Omental fat pad (tissue), 4 donors: ENCODE measurements around the gene PLET1. TPM values are rescaled to one million over a fixed set of nuclear protein-coding genes. Genes with fewer than 3 reads are reported as not detected.

ENCODE experiments used
- ATAC-seq: fragments of 150-250 bp; one replicate; pipeline ENCODE4 v1.9.1; 2016; ENCODE audit warnings: mild to moderate bottlenecking, moderate library complexity; ENCODE audit not compliant: low FRiP score
- DNase-seq: peaks from one replicate; pipeline ENCODE4 v3.0.0-alpha.2; 2019; ENCODE audit warnings: low spot score
- CTCF ChIP-seq, 3 donors: fragments of 450-650 bp; IDR thresholded peaks; one replicate each; pipeline ENCODE4 v1.5.1; 2016 to 2017; ENCODE audit warnings: antibody characterized with exemption in 3 of 3, mild to moderate bottlenecking in 3 of 3, moderate library complexity in 2 of 3
- total RNA-seq, 4 donors: library from RNA; depleted of rRNA; stranded (reverse); fragments of >200 nt; gene quantifications; one replicate each; pipeline ENCODE4 v1.1.0, GENCODE V29; 2016

The PLET1 gene, protein sequence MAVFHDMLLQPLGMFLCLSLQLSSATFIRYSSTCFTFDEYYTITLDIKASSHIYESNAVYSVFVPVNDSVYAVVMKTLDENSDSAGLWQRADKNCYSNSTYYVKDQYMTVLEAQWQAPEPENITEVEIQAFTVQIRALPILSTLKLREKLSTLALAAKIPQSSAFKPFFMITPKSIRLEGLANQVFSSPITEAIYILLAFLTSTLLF
- not detected for total RNA-seq

DNA sequence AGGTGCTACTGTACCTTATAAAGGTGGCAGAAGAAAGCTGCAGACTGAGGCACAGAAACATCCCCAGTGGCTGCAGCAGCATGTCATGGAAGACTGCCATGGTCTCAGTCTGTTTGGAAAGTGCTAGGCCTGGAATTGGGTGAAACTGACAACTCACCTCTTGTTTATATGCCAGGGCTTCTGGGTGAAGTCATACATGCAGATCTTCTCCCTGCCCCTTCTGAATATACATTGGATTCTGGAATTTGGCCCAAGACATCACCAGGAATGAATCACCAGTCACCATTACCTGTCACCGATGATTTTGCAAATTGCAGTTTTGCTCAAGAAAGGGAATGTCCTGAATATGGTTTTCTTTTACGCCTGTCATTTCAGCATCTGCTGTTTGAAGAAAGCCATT lies at the start of gene PLET1:
Gene PLET1, minus strand, starts transcription at position 371 of the 400 bp plus-strand sequence. Its CDS starts 271 bp downstream, at position 100.
- DNase-seq (no peak), ATAC-seq (no peak)
- TF ChIP-seq CTCF (IDR thresholded peaks at IDR 0.05): no peak

DNA sequence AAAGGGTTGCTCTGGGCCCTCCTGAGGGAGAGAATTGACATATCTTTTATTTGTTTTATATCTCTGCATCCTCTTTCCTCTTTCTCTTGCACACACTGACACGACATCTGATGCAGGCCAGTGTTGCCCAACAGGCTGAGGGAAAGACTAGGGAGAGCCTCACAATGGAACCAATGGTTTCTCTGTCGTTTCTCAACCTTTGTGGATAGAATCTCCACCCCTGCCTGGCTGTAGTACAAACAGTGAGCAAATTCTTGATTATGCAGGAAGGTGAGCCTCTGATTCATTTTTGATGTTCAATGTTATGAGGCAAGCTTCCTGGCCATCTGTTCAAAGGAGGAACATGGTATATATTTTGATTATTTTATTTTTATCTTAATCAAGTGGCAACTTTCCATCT lies 49.8 kb upstream of the PLET1 start:
- ATAC-seq (peak; percentile 68), DNase-seq (no peak)
- no peak for TF ChIP-seq CTCF (IDR thresholded peaks at IDR 0.05)

- DNase-seq: no peak
- no peak for ATAC-seq
- TF ChIP-seq CTCF (IDR thresholded peaks at IDR 0.05): no peak
Measured at GRCh38 chr11:112308651-112309050, 48.0 kb upstream of the PLET1 start.

DNA sequence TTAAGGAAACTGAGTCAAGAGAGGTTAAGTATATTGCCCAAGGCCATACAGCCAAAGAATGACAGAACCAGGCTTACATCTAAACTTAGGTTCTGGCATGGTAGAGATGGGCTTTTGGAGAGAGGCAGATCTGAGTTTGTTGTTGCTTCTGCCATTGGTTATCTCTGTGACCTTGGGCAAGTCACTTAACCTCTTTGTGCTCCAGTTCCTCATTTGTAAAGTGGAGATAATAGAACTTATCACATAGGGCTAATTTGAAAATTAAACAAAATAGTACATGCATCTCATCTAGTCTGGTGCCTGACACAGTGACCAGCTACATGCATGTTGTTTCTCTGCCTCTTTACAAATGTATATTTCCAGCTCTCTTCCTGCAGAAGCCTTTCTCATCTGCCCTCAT lies 47.0 kb upstream of the PLET1 start:
- DNase-seq: no peak
- no peak for TF ChIP-seq CTCF (IDR thresholded peaks at IDR 0.05)
- ATAC-seq: no peak

GRCh38 chr11:112306230-112306629 lies 45.6 kb upstream of the PLET1 start:
- no peak for TF ChIP-seq CTCF (IDR thresholded peaks at IDR 0.05)
- no peak for ATAC-seq
- DNase-seq: no peak

- ATAC-seq: peak; percentile 39
- no peak for TF ChIP-seq CTCF (IDR thresholded peaks at IDR 0.05)
Measured at GRCh38 chr11:112304914-112305313, 44.3 kb upstream of the PLET1 start.

GRCh38 chr11:112303616-112304015 lies 43.0 kb upstream of the PLET1 start:
- no peak for DNase-seq
- ATAC-seq: no peak

More at GRCh38 chr11:112304914-112305313, 44.3 kb upstream of the PLET1 start:
- no peak for DNase-seq

More at GRCh38 chr11:112303616-112304015, 43.0 kb upstream of the PLET1 start:
- no peak for TF ChIP-seq CTCF (IDR thresholded peaks at IDR 0.05)
